Measurements from ENCODE around the gene PLCB2.

Gene PLCB2

DNA sequence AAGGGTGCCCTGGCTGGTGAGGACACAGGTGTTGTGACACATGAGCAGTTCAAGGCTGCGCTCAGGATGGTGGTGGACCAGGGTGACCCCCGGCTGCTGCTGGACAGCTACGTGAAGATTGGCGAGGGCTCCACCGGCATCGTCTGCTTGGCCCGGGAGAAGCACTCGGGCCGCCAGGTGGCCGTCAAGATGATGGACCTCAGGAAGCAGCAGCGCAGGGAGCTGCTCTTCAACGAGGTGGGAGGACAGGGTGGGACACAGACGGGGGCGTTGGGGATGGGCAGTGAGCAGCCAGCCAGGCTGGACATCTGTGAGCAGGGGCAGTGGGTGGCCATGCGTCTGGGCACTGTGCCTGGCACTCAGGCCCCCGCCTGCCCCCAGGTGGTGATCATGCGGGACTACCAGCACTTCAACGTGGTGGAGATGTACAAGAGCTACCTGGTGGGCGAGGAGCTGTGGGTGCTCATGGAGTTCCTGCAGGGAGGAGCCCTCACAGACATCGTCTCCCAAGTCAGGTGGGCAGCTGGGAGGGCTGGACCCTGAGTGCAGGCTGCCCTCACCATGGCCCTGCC, 35.2 kb downstream of the PLCB2 start:
- no peaks in the 10 kb centered on the region; the same call in 1 of the 2 replicates for H3K4me1 ChIP-seq (ENCODE audit: control insufficient read depth, insufficient read depth, low read length)
- TF ChIP-seq, protein P1, sequence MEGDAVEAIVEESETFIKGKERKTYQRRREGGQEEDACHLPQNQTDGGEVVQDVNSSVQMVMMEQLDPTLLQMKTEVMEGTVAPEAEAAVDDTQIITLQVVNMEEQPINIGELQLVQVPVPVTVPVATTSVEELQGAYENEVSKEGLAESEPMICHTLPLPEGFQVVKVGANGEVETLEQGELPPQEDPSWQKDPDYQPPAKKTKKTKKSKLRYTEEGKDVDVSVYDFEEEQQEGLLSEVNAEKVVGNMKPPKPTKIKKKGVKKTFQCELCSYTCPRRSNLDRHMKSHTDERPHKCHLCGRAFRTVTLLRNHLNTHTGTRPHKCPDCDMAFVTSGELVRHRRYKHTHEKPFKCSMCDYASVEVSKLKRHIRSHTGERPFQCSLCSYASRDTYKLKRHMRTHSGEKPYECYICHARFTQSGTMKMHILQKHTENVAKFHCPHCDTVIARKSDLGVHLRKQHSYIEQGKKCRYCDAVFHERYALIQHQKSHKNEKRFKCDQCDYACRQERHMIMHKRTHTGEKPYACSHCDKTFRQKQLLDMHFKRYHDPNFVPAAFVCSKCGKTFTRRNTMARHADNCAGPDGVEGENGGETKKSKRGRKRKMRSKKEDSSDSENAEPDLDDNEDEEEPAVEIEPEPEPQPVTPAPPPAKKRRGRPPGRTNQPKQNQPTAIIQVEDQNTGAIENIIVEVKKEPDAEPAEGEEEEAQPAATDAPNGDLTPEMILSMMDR (tag by site-specific recombination; IDR thresholded peaks at IDR 0.05), result peak; percentile 58; the same call in 1 of the 2 replicates
- TF ChIP-seq, protein P2, sequence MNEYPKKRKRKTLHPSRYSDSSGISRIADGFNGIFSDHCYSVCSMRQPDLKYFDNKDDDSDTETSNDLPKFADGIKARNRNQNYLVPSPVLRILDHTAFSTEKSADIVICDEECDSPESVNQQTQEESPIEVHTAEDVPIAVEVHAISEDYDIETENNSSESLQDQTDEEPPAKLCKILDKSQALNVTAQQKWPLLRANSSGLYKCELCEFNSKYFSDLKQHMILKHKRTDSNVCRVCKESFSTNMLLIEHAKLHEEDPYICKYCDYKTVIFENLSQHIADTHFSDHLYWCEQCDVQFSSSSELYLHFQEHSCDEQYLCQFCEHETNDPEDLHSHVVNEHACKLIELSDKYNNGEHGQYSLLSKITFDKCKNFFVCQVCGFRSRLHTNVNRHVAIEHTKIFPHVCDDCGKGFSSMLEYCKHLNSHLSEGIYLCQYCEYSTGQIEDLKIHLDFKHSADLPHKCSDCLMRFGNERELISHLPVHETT (tag by site-specific recombination; IDR thresholded peaks at IDR 0.05), result no peak
- H3K36me3 ChIP-seq (ENCODE audit: control insufficient read depth in 2 of 2, insufficient read depth in 1 of 2, low read length in 2 of 2), result no peaks in the 10 kb centered on the region
- H3K4me3 ChIP-seq (ENCODE audit: low read depth, low read length), result no peak overlapping the region
- ChIA-PET CTCF (interaction anchor here (0.6 to 10.6 kb wide), 13 partner anchors 9 to 270 kb away, joined by 3 to 248 read pairs (median 9); partner anchors contain the start of genes PAK6 and PLCB2), POLR2A (no interaction called here)
- H3K27ac ChIP-seq (ENCODE audit: extremely low read depth, low read depth, low read length), result no peak overlapping the region
- H3K9me3 ChIP-seq (ENCODE audit: control insufficient read depth, insufficient read depth, low read depth, low read length), result no peaks in the 10 kb centered on the region

DNA sequence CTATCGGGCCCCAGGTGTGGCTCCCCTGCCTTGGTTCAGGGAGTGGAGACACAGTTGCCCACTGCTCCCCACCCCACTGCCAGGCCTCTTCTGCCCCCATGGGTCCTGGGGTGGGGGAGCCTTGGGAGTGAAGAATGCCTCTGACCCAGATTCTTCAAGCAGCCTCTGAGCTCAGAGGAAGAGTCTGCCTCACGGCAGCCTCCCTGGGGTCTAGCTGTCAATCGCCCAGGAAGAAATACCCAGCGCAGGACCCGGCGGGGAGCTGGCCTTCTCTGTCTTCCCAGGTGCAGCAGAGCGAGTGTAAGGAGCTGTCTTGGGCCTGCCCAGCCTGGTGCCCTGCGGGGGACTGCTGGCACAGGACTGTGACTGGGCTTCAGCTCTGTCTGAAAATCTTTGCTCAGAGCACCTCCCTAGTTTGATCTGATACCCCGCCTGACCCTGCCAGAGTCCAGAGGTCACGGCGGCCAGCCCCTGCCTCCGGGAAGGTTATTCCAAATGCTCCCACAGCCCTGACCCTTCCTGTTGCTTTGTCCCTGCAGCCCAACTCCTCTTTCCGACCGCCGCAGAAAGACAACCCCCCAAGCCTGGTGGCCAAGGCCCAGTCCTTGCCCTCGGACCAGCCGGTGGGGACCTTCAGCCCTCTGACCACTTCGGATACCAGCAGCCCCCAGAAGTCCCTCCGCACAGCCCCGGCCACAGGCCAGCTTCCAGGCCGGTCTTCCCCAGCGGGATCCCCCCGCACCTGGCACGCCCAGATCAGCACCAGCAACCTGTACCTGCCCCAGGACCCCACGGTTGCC, 35.9 kb downstream of the PLCB2 start:
- TF ChIP-seq ZNF707 (tag by site-specific recombination; IDR thresholded peaks at IDR 0.05) (no peak), ZNF133 (tag by site-specific recombination; IDR thresholded peaks at IDR 0.05) (no peak), GLIS1 (tag by site-specific recombination; IDR thresholded peaks at IDR 0.05) (peak; percentile 30; the same call in 1 of the 2 replicates), GLIS2 (tag by site-specific recombination; IDR thresholded peaks at IDR 0.05) (peak; percentile 34; the same call in 1 of the 2 replicates)
- TF ChIP-seq, protein P3, sequence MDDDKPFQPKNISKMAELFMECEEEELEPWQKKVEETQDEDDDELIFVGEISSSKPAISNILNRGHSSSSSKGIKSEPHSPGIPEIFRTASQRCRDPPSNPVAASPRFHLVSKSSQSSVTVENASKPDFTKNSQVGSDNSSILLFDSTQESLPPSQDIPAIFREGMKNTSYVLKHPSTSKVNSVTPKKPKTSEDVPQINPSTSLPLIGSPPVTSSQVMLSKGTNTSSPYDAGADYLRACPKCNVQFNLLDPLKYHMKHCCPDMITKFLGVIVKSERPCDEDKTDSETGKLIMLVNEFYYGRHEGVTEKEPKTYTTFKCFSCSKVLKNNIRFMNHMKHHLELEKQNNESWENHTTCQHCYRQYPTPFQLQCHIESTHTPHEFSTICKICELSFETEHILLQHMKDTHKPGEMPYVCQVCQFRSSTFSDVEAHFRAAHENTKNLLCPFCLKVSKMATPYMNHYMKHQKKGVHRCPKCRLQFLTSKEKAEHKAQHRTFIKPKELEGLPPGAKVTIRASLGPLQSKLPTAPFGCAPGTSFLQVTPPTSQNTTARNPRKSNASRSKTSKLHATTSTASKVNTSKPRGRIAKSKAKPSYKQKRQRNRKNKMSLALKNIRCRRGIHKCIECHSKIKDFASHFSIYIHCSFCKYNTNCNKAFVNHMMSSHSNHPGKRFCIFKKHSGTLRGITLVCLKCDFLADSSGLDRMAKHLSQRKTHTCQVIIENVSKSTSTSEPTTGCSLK (tag by site-specific recombination; IDR thresholded peaks at IDR 0.05), result no peak
- CTCF ChIA-PET, result interaction anchor here (0.6 to 10.6 kb wide), 8 partner anchors 8 to 269 kb away, joined by 3 to 248 read pairs (median 36); partner anchors contain the start of genes PAK6 and PLCB2
- POLR2A ChIA-PET, result no interaction called here

DNA sequence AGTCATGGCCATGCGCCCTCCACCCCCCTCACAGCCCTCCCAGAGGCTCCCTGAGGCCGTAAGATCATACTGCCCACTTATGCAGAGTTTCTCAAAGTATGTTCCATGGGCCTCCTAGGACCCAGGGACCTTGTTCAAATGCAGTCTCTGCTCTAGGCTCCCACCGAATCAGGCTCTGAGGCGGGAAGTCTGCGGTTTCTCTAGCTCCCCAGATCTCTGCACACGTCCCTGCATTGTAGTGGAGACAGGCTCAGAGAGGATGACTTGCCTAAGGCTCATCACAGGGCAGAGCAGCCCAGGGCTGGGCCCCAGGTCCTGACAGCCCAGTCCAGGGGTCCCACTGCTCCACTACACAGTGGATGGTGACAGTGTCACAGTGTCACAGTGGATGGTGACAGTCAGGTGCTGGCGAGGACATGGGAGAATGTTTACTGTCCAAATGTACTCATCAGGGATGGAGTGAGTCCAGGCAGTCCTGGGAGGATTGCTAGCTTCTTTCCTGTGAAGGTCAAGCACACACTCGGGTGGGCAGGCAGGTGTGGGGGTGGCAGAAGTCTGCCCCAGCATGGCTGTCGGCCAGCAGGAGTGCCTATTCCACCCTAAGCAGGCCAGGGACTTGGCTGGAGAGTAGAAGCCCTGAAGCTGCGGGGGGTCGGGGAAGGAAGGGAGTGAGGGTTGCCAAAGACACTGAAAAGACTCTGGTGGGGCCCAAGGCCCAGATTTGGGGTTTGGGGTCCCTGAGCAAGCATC, 37.3 kb downstream of the PLCB2 start:
- CTCF ChIA-PET, result interaction anchor here (0.6 to 10.6 kb wide), 6 partner anchors 9 to 380 kb away, joined by 3 to 248 read pairs (median 4); partner anchors contain the start of gene PLCB2
- no peak overlapping the region for H3K27ac ChIP-seq (ENCODE audit: extremely low read depth, low read depth, low read length)
- H3K4me1 ChIP-seq (ENCODE audit: control insufficient read depth, insufficient read depth, low read length), result no peaks in the 10 kb centered on the region; the same call in 1 of the 2 replicates
- H3K4me3 ChIP-seq (ENCODE audit: low read depth, low read length), result no peak overlapping the region
- no peaks in the 10 kb centered on the region for H3K9me3 ChIP-seq (ENCODE audit: control insufficient read depth, insufficient read depth, low read depth, low read length)
- no peaks in the 10 kb centered on the region for H3K36me3 ChIP-seq (ENCODE audit: control insufficient read depth in 2 of 2, insufficient read depth in 1 of 2, low read length in 2 of 2)
- POLR2A ChIA-PET, result no interaction called here
- TF ChIP-seq ZNF202 (tag by site-specific recombination; IDR thresholded peaks at IDR 0.05; ENCODE audit: borderline replicate concordance) (no peak), ZFP37 (tag by site-specific recombination; IDR thresholded peaks at IDR 0.05) (no peak), GLI2 (tag by site-specific recombination; IDR thresholded peaks at IDR 0.05; ENCODE audit: borderline replicate concordance, low read depth) (no peak), ZNF391 (tag by site-specific recombination; IDR thresholded peaks at IDR 0.05; ENCODE audit: borderline replicate concordance, low read depth) (no peak), ZNF324 (tag by site-specific recombination; IDR thresholded peaks at IDR 0.05) (no peak), ZBTB17 (tag by site-specific recombination; IDR thresholded peaks at IDR 0.05) (no peak), ZNF335 (tag by site-specific recombination; conservative IDR thresholded peaks at IDR 0.05) (no peak), IKZF3 (tag by site-specific recombination; IDR thresholded peaks at IDR 0.05) (no peak)
- TF ChIP-seq, protein P4, sequence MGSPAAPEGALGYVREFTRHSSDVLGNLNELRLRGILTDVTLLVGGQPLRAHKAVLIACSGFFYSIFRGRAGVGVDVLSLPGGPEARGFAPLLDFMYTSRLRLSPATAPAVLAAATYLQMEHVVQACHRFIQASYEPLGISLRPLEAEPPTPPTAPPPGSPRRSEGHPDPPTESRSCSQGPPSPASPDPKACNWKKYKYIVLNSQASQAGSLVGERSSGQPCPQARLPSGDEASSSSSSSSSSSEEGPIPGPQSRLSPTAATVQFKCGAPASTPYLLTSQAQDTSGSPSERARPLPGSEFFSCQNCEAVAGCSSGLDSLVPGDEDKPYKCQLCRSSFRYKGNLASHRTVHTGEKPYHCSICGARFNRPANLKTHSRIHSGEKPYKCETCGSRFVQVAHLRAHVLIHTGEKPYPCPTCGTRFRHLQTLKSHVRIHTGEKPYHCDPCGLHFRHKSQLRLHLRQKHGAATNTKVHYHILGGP (tag by site-specific recombination; IDR thresholded peaks at IDR 0.05), result no peak
- TF ChIP-seq, protein P5, sequence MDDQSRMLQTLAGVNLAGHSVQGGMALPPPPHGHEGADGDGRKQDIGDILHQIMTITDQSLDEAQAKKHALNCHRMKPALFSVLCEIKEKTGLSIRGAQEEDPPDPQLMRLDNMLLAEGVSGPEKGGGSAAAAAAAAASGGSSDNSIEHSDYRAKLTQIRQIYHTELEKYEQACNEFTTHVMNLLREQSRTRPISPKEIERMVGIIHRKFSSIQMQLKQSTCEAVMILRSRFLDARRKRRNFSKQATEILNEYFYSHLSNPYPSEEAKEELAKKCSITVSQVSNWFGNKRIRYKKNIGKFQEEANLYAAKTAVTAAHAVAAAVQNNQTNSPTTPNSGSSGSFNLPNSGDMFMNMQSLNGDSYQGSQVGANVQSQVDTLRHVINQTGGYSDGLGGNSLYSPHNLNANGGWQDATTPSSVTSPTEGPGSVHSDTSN (CRISPR knock-in tag; IDR thresholded peaks at IDR 0.05), result no peak
- TF ChIP-seq, protein P6, sequence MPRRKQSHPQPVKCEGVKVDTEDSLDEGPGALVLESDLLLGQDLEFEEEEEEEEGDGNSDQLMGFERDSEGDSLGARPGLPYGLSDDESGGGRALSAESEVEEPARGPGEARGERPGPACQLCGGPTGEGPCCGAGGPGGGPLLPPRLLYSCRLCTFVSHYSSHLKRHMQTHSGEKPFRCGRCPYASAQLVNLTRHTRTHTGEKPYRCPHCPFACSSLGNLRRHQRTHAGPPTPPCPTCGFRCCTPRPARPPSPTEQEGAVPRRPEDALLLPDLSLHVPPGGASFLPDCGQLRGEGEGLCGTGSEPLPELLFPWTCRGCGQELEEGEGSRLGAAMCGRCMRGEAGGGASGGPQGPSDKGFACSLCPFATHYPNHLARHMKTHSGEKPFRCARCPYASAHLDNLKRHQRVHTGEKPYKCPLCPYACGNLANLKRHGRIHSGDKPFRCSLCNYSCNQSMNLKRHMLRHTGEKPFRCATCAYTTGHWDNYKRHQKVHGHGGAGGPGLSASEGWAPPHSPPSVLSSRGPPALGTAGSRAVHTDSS (tag by site-specific recombination; IDR thresholded peaks at IDR 0.05), result no peak

More for the DNA sequence above, 35.9 kb downstream of the PLCB2 start:
- Histone ChIP-seq H3K36me3 (ENCODE audit: control insufficient read depth in 2 of 2, insufficient read depth in 1 of 2, low read length in 2 of 2) (no peaks in the 10 kb centered on the region), H3K4me1 (ENCODE audit: control insufficient read depth, insufficient read depth, low read length) (no peaks in the 10 kb centered on the region; the same call in 1 of the 2 replicates), H3K4me3 (ENCODE audit: low read depth, low read length) (no peak overlapping the region), H3K9me3 (ENCODE audit: control insufficient read depth, insufficient read depth, low read depth, low read length) (no peaks in the 10 kb centered on the region), H3K27ac (ENCODE audit: extremely low read depth, low read depth, low read length) (no peak overlapping the region)
